ENCODE data around the gene PLXNB3. TPM values are rescaled to one million over a fixed set of nuclear protein-coding genes. Genes with fewer than 3 reads are reported as not detected.

Gene PLXNB3
- total RNA-seq, 1 donor from 2014 or later: 0.98 TPM

DNA sequence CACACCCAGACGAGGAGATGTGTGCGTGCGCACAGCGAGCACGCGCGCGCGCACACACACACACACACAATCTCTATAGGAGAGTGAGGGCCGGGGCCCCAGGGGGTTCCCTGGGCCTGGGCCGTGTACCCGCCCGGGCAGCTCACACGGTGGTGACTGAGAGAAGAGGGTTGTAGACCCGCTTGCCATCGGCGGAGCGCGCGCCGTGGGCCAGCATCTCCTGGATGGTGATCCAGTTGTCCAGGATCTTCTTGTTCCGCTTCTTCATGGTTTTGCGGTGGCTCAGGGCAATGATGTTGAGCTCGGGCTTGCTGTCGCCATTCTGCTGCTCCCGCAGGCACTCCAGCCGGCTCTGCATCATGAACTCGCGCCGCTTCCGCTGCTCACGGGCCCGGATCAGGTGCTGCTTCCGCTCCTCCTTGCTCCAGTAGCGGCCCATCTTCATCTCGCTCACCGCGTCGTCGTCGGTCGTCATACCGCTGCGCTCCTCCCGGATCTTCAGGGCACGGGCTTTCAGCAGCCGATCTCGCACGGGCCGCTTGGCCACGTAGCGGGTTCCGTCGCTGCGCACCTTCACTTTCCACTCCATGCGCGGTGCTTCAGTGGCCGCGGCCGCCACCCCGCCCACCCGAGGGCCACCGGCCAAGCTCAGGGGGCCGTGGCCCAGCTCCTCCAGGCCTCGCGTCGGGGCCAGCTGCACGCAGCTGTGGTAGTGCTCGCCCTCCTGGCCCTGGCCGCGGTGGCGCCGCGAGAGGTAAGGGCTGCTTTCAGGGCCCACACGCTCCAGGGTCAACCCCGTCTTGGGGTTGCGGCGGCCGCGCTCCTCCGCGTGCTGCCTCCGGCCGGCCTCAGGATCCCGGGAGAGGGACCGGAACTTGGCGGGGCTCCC, 39.4 kb downstream of the PLXNB3 start:
- Mint-ChIP-seq H3K4me1 (ENCODE audit: low read depth) (no peaks in the 10 kb centered on the region), H3K4me3 (ENCODE audit: low read depth) (no peak overlapping the region), H3K36me3 (ENCODE audit: insufficient read depth) (no peaks in the 10 kb centered on the region), H3K27me3 (no peaks in the 10 kb centered on the region), H3K9me3 (ENCODE audit: low read depth) (no peaks in the 10 kb centered on the region), H3K27ac (no peak overlapping the region)
- no peak for DNase-seq (ENCODE audit: low spot score, unreplicated experiment)
- TF ChIP-seq, protein P1, sequence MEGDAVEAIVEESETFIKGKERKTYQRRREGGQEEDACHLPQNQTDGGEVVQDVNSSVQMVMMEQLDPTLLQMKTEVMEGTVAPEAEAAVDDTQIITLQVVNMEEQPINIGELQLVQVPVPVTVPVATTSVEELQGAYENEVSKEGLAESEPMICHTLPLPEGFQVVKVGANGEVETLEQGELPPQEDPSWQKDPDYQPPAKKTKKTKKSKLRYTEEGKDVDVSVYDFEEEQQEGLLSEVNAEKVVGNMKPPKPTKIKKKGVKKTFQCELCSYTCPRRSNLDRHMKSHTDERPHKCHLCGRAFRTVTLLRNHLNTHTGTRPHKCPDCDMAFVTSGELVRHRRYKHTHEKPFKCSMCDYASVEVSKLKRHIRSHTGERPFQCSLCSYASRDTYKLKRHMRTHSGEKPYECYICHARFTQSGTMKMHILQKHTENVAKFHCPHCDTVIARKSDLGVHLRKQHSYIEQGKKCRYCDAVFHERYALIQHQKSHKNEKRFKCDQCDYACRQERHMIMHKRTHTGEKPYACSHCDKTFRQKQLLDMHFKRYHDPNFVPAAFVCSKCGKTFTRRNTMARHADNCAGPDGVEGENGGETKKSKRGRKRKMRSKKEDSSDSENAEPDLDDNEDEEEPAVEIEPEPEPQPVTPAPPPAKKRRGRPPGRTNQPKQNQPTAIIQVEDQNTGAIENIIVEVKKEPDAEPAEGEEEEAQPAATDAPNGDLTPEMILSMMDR (IDR thresholded peaks at IDR 0.05; ENCODE audit: unreplicated experiment): no peak

DNA sequence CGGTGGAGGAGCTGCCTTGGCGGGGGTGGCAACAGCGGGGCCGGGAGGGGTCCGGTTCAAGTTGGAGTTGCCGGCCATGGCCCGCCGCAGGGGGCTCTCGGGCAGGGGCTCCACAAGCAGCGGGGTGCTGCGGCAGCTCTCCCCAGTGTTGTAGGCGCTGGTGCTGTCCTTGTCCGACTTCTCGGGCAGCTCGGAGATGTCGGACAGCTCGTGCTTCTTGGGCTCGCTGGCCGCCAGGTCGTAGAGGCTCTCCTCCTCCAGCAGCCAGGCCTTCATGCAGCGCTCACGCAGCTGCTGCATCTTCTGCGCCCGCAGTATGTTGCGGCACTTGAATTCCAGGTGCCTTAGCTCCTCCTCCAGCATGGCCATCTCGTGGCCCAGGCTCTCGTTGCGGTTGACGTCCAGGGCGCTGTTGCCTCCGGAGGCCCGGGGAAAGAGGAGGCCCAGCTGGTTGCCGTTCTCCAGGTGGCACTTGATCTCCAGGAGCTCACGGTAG, 40.1 kb downstream of the PLXNB3 start:
- TF ChIP-seq, protein P1 (IDR thresholded peaks at IDR 0.05; ENCODE audit: unreplicated experiment): no peak
- no peak overlapping the region for H3K27ac Mint-ChIP-seq
- no peak for DNase-seq (ENCODE audit: low spot score, unreplicated experiment)
- H3K9me3 Mint-ChIP-seq (ENCODE audit: low read depth): no peaks in the 10 kb centered on the region
- H3K36me3 Mint-ChIP-seq (ENCODE audit: insufficient read depth): no peaks in the 10 kb centered on the region
- no peak overlapping the region for H3K4me3 Mint-ChIP-seq (ENCODE audit: low read depth)
- no peaks in the 10 kb centered on the region for H3K4me1 Mint-ChIP-seq (ENCODE audit: low read depth)
- H3K27me3 Mint-ChIP-seq: no peaks in the 10 kb centered on the region

DNA sequence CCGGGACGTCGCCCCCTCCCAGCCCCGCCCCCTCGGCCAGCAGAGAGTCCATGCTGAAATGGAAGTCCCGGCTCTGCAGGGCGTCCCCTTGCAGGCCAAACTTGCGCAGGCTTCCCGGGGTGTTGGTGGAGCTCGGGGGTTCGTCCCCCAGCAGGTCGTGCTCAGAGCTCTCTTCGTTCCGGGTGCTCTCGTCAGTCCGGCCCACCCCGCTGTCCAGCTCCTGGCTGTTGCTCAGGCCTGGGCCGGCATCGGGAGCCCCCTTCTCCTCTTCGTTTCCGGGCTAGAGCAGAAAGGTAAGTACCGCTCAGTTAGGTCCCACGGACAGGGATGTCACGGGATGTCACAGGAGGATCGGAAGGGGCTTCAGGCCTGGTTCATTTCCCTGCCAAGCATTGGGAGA, 40.6 kb downstream of the PLXNB3 start:
- Mint-ChIP-seq H3K9me3 (ENCODE audit: low read depth) (no peaks in the 10 kb centered on the region), H3K4me3 (ENCODE audit: low read depth) (no peak overlapping the region)
- TF ChIP-seq, protein P1 (IDR thresholded peaks at IDR 0.05; ENCODE audit: unreplicated experiment): no peak

DNA sequence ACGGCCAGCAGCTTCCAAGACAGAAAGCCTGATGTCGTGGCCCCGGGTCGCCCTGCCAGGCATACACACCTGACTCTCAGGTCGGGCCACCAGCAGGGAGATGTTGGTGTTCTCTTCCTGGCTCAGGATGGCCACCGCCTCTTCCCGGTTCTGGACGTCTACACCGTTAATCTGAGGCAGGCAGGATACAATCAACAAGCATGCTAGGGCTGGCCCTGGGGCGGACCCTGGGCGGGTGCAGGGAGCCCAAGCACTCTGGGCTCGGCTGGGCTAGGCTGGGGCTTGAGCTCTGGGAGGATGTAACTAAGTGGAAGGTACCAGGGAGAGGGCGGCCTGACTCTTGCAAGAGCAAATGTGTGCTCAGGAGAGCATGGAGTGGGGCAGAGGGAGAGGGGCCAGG, 41.4 kb downstream of the PLXNB3 start:
- no peaks in the 10 kb centered on the region for H3K27me3 Mint-ChIP-seq
- no peak overlapping the region for H3K4me3 Mint-ChIP-seq (ENCODE audit: low read depth)
- TF ChIP-seq, protein P1 (IDR thresholded peaks at IDR 0.05; ENCODE audit: unreplicated experiment): no peak

More for the DNA sequence above, 40.6 kb downstream of the PLXNB3 start:
- no peaks in the 10 kb centered on the region for H3K27me3 Mint-ChIP-seq
- DNase-seq (ENCODE audit: low spot score, unreplicated experiment): no peak
- no peaks in the 10 kb centered on the region for H3K36me3 Mint-ChIP-seq (ENCODE audit: insufficient read depth)
- no peaks in the 10 kb centered on the region for H3K4me1 Mint-ChIP-seq (ENCODE audit: low read depth)
- H3K27ac Mint-ChIP-seq: no peak overlapping the region

DNA sequence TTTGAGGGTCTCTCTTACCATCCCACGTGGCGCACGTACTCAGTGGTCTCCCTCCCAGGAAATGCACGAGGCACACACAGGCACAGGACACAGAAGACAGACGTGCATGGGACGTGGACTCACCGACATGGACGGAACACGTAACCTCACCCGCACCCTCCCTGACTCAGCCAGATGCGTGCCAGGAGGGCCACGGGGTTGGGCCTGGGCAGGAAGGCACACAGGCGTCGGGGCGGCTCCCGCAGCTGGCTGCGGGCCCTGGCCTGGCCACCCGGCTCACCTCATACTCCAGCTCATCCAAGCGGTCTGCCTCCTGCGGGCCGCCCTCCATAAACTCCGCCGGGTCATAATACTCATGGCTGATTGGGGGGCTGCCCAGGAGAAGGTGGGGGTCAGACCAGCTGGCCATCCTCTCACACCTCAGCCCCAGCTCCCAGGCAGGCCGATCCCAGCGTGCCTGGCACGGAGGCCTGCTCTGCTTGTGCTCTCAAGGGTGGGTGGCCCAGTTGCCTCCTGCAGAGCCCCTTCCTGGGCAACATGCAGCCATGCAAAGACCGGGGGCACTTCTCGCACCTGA, 43.0 kb downstream of the PLXNB3 start:
- TF ChIP-seq, protein P1 (IDR thresholded peaks at IDR 0.05; ENCODE audit: unreplicated experiment): no peak
- peaks cover 7% of the 10 kb centered on the region for H3K9me3 Mint-ChIP-seq (ENCODE audit: low read depth)

More for the DNA sequence above, 41.4 kb downstream of the PLXNB3 start:
- Mint-ChIP-seq H3K27ac (no peak overlapping the region), H3K9me3 (ENCODE audit: low read depth) (no peaks in the 10 kb centered on the region), H3K4me1 (ENCODE audit: low read depth) (no peaks in the 10 kb centered on the region), H3K36me3 (ENCODE audit: insufficient read depth) (no peaks in the 10 kb centered on the region)
- DNase-seq (ENCODE audit: low spot score, unreplicated experiment): no peak

More for the DNA sequence above, 43.0 kb downstream of the PLXNB3 start:
- H3K4me3 Mint-ChIP-seq (ENCODE audit: low read depth): no peak overlapping the region
- DNase-seq (ENCODE audit: low spot score, unreplicated experiment): no peak
- H3K36me3 Mint-ChIP-seq (ENCODE audit: insufficient read depth): no peaks in the 10 kb centered on the region
- H3K27me3 Mint-ChIP-seq: peaks cover 2% of the 10 kb centered on the region
- H3K4me1 Mint-ChIP-seq (ENCODE audit: low read depth): no peaks in the 10 kb centered on the region
- no peak overlapping the region for H3K27ac Mint-ChIP-seq
